Tibial artery (tissue), 4 donors: Measurements from ENCODE around the gene RBM47.

ENCODE experiments used
- DNase-seq, 2 donors: peaks; one replicate each; pipeline ENCODE4 v3.0.0-alpha.2; 2019
- H3K27ac ChIP-seq, 2 donors: fragments of 200-600 bp; sonication (generic) in 1 of 2; 1 replicate in 1 of 2; 2 replicates in 1 of 2; pipeline ENCODE4 v1.5.1; 2018 to 2019; ENCODE audit warnings: mild to moderate bottlenecking in 1 of 2
- H3K27me3 ChIP-seq, 2 donors: fragments of 200-600 bp; sonication (generic) in 1 of 2; one replicate each; pipeline versions ENCODE4 v1.5.1 to v1.6.0; 2016 to 2019
- H3K36me3 ChIP-seq, 3 donors: fragments of 200-600 bp; sonication (generic) in 2 of 3; one replicate each; pipeline ENCODE4 v1.5.1; 2016 to 2019; ENCODE audit warnings: mild to moderate bottlenecking in 2 of 3
- H3K4me1 ChIP-seq, 4 donors: fragments of 200-600 bp; sonication (generic) in 2 of 4; 1 replicate in 3 of 4; 2 replicates in 1 of 4; pipeline ENCODE4 v1.5.1; 2016 to 2019
- H3K4me3 ChIP-seq, 2 donors: fragments of 200-600 bp; sonication (generic) in 1 of 2; 1 replicate in 1 of 2; 2 replicates in 1 of 2; pipeline ENCODE4 v1.5.1; 2018 to 2019; ENCODE audit warnings: mild to moderate bottlenecking in 2 of 2
- H3K9me3 ChIP-seq, 3 donors: fragments of 200-600 bp; sonication (generic) in 1 of 3; one replicate each; pipeline ENCODE4 v1.5.1; 2016 to 2019
- CTCF ChIP-seq, 2 experiments: fragments of 200-600 bp in 1 of 2; fragments of 450-650 bp in 1 of 2; IDR thresholded peaks; one replicate each; pipeline ENCODE4 v1.5.1; 2017 to 2019; ENCODE audit warnings: antibody characterized with exemption in 2 of 2, mild to moderate bottlenecking in 1 of 2, moderate library complexity in 1 of 2
- intact Hi-C: fragments of 100-400 bp; cut with DNase I; formaldehyde crosslinking; loops from one replicate; pipeline ENCODE4 v1.15.0; 2023; ENCODE audit warnings: low total_unique reads

RBM47 gene

GRCh38 chr4:40649321-40649720 lies 19.7 kb upstream of the RBM47 start:
- Histone ChIP-seq H3K36me3 (no peaks in the 10 kb centered on the region), H3K27me3 (no peaks in the 10 kb centered on the region), H3K27ac (no peak overlapping the region), H3K9me3 (no peaks in the 10 kb centered on the region), H3K4me1 (no peaks in the 10 kb centered on the region), H3K4me3 (no peak overlapping the region)
- no peak for DNase-seq
- intact Hi-C loops = no loop called here
- TF ChIP-seq CTCF (IDR thresholded peaks at IDR 0.05) = no peak

GRCh38 chr4:40648742-40649281 lies 19.1 kb upstream of the RBM47 start:
- Histone ChIP-seq H3K4me1 (no peaks in the 10 kb centered on the region), H3K4me3 (no peak overlapping the region), H3K9me3 (no peaks in the 10 kb centered on the region), H3K36me3 (no peaks in the 10 kb centered on the region), H3K27me3 (no peaks in the 10 kb centered on the region), H3K27ac (no peak overlapping the region)
- intact Hi-C loops = no loop called here
- peak in 1 of 2 donors; percentile 43 for DNase-seq
- TF ChIP-seq CTCF (IDR thresholded peaks at IDR 0.05) = no peak

GRCh38 chr4:40648131-40648530 lies 18.5 kb upstream of the RBM47 start:
- H3K9me3 ChIP-seq = no peaks in the 10 kb centered on the region
- DNase-seq = no peak
- H3K4me1 ChIP-seq = no peaks in the 10 kb centered on the region
- no peak for TF ChIP-seq CTCF (IDR thresholded peaks at IDR 0.05)
- no peak overlapping the region for H3K27ac ChIP-seq
- intact Hi-C loops = no loop called here
- H3K4me3 ChIP-seq = no peak overlapping the region
- no peaks in the 10 kb centered on the region for H3K36me3 ChIP-seq
- no peaks in the 10 kb centered on the region for H3K27me3 ChIP-seq

GRCh38 chr4:40645586-40645985 lies 15.9 kb upstream of the RBM47 start:
- no peak for TF ChIP-seq CTCF (IDR thresholded peaks at IDR 0.05)
- Histone ChIP-seq H3K27me3 (no peaks in the 10 kb centered on the region), H3K36me3 (no peaks in the 10 kb centered on the region), H3K9me3 (no peaks in the 10 kb centered on the region), H3K4me3 (no peak overlapping the region), H3K27ac (no peak overlapping the region), H3K4me1 (no peaks in the 10 kb centered on the region)
- intact Hi-C loops = no loop called here
- no peak for DNase-seq

GRCh38 chr4:40632080-40632479 lies 2.4 kb upstream of the RBM47 start:
- no peak overlapping the region for H3K4me3 ChIP-seq
- peaks cover 0 to 4% of the 10 kb centered on the region in 2 donors for H3K27me3 ChIP-seq
- H3K9me3 ChIP-seq = no peaks in the 10 kb centered on the region
- H3K4me1 ChIP-seq = peaks cover 0 to 17% (median 8%) of the 10 kb centered on the region in 4 donors
- H3K27ac ChIP-seq = no peak overlapping the region
- no peak for TF ChIP-seq CTCF (IDR thresholded peaks at IDR 0.05)
- intact Hi-C loops = no loop called here
- H3K36me3 ChIP-seq = no peaks in the 10 kb centered on the region
- no peak for DNase-seq
